ENCODE data around the gene RETNLB. TPM values are rescaled to one million over a fixed set of nuclear protein-coding genes. Genes with fewer than 3 reads are reported as not detected.

Gene RETNLB
- total and polyA plus RNA-seq, 9 donors = not detected

- Histone ChIP-seq H3K9me3 (no peaks in the 10 kb centered on the region), H3K4me3 (no peak overlapping the region), H3K4me1 (ENCODE audit: insufficient read depth) (no peaks in the 10 kb centered on the region), H3K36me3 (no peaks in the 10 kb centered on the region), H3K27ac (no peak overlapping the region), H3K27me3 (no peaks in the 10 kb centered on the region)
- TF ChIP-seq POLR2A (IDR thresholded peaks at IDR 0.05) (no peak), CTCF (IDR thresholded peaks at IDR 0.05) (no peak), EP300 (IDR thresholded peaks at IDR 0.05) (no peak)
- intact Hi-C loops (cut with DNase I) = no loop called here
- WGBS, 3 donors = 23 to 32% (median 27%) methylated on average over 2 of the region's 2 CpGs
- no peak for DNase-seq
These were observed 37.9 kb downstream of the RETNLB start for GRCh38 chr3:108719178-108719806.

- Histone ChIP-seq H3K36me3 (no peaks in the 10 kb centered on the region), H3K4me1 (ENCODE audit: insufficient read depth) (no peaks in the 10 kb centered on the region), H3K27ac (no peak overlapping the region), H3K9me3 (no peaks in the 10 kb centered on the region), H3K27me3 (no peaks in the 10 kb centered on the region), H3K4me3 (no peak overlapping the region)
- TF ChIP-seq POLR2A (IDR thresholded peaks at IDR 0.05) (no peak), EP300 (IDR thresholded peaks at IDR 0.05) (no peak), CTCF (IDR thresholded peaks at IDR 0.05) (no peak)
- intact Hi-C loops (cut with DNase I) = no loop called here
- WGBS, 3 donors = 4 to 8% (median 6%) methylated on average over 2 of the region's 2 CpGs
- DNase-seq = no peak
These were observed 38.8 kb downstream of the RETNLB start for GRCh38 chr3:108718454-108718853.

- Histone ChIP-seq H3K27ac (no peak overlapping the region), H3K27me3 (no peaks in the 10 kb centered on the region), H3K36me3 (no peaks in the 10 kb centered on the region), H3K4me1 (ENCODE audit: insufficient read depth) (no peaks in the 10 kb centered on the region), H3K4me3 (no peak overlapping the region), H3K9me3 (no peaks in the 10 kb centered on the region)
- WGBS, 3 donors = 64 to 78% (median 74%) methylated on average over 3 of the region's 3 CpGs
- no peak for TF ChIP-seq EP300 (IDR thresholded peaks at IDR 0.05)
- TF ChIP-seq POLR2A (IDR thresholded peaks at IDR 0.05) = no peak
- no peak for TF ChIP-seq CTCF (IDR thresholded peaks at IDR 0.05)
- no peak for DNase-seq
- intact Hi-C loops (cut with DNase I) = no loop called here
These were observed 43.4 kb downstream of the RETNLB start for GRCh38 chr3:108713816-108714215.

GRCh38 chr3:108713009-108713516, 44.1 kb downstream of the RETNLB start:
- no peaks in the 10 kb centered on the region for H3K4me1 ChIP-seq (ENCODE audit: insufficient read depth)
- no peaks in the 10 kb centered on the region for H3K9me3 ChIP-seq
- H3K4me3 ChIP-seq = no peak overlapping the region
- no peak overlapping the region for H3K27ac ChIP-seq
- no peaks in the 10 kb centered on the region for H3K36me3 ChIP-seq
- WGBS, 3 donors = 62 to 87% (median 83%) methylated on average over 5 of the region's 5 CpGs
- DNase-seq = no peak
- TF ChIP-seq POLR2A (IDR thresholded peaks at IDR 0.05) (no peak), CTCF (IDR thresholded peaks at IDR 0.05) (no peak), EP300 (IDR thresholded peaks at IDR 0.05) (no peak)
- intact Hi-C loops (cut with DNase I) = no loop called here
- H3K27me3 ChIP-seq = no peaks in the 10 kb centered on the region

Small RNA genes lying within 50 kb of the gene (small RNA-seq; reads per million reads assigned to genes)
- not detected for gene AC092185.1

Other genes with a start within 250 kb of the RETNLB start
- gene MYH15, start 246.8 kb downstream of the RETNLB start, total RNA-seq = under 1 TPM in 4 of 7 donors, not detected in 3; 0.07 to 0.57 (median 0.11) TPM
- gene MYH15, start 246.8 kb downstream of the RETNLB start, polyA plus RNA-seq = under 1 TPM; 0.05 to 0.17 TPM
- gene CIP2A, start 168.0 kb downstream of the RETNLB start, total RNA-seq = 1 to 10 TPM; 1.7 to 6.3 (median 5.1) TPM
- 1 to 10 TPM; 1.9 to 3.0 TPM for gene CIP2A, start 168.0 kb downstream of the RETNLB start, polyA plus RNA-seq
- 10 to 100 TPM in 6 of 7 donors, 1 to 10 TPM in 1; 7.2 to 20.5 (median 14.5) TPM for gene DZIP3, start 167.7 kb downstream of the RETNLB start, total RNA-seq
- 10 to 100 TPM in 1 of 2 donors, 1 to 10 TPM in 1; 5.0 to 11.3 TPM for gene DZIP3, start 167.7 kb downstream of the RETNLB start, polyA plus RNA-seq
- 1 to 10 TPM in 2 of 7 donors, under 1 TPM in 3, not detected in 2; 0.15 to 1.7 (median 0.37) TPM for gene TRAT1, start 65.4 kb upstream of the RETNLB start, total RNA-seq
- gene TRAT1, start 65.4 kb upstream of the RETNLB start, polyA plus RNA-seq = under 1 TPM in 1 of 2 donors, not detected in 1; 0.73 TPM
- gene GUCA1C, start 196.5 kb upstream of the RETNLB start, total RNA-seq = not detected
- 1 to 10 TPM in 1 of 2 donors, under 1 TPM in 1; 0.38 to 1.8 TPM for gene GUCA1C, start 196.5 kb upstream of the RETNLB start, polyA plus RNA-seq

Measured in ovary (tissue), 9 donors.